Upper lobe of left lung (tissue), 6 donors: ENCODE results near the gene TTF1. TPM values are rescaled to one million over a fixed set of nuclear protein-coding genes. Genes with fewer than 3 reads are reported as not detected.
A peak's percentile ranks its signal among the peaks of the same experiment; 100 is the strongest.

ENCODE experiments used
- ATAC-seq, 2 donors: fragments of 200-7000 bp; cut with Tn5 transposase; one replicate each; pipeline ENCODE4 v1.9.1; 2022; ENCODE audit warnings: mild to moderate bottlenecking in 2 of 2, moderate library complexity in 2 of 2; ENCODE audit not compliant: low FRiP score in 2 of 2
- DNase-seq, 2 donors: peaks; one replicate each; pipeline ENCODE4 v3.0.0-alpha.2; 2019 to 2020
- H3K27ac ChIP-seq, 4 donors: fragments of 200-600 bp; sonication (generic); one replicate each; pipeline ENCODE4 v1.5.1; 2016 to 2019
- H3K27me3 ChIP-seq, 4 donors: fragments of 200-600 bp; sonication (generic); one replicate each; pipeline ENCODE4 v1.5.1; 2017 to 2019
- H3K36me3 ChIP-seq, 4 donors: fragments of 200-600 bp; sonication (generic); one replicate each; pipeline ENCODE4 v1.5.1; 2016 to 2019
- H3K4me1 ChIP-seq, 4 donors: fragments of 200-600 bp; sonication (generic); one replicate each; pipeline ENCODE4 v1.5.1; 2018 to 2019
- H3K4me3 ChIP-seq, 4 donors: fragments of 200-600 bp; sonication (generic); one replicate each; pipeline ENCODE4 v1.5.1; 2017 to 2019; ENCODE audit warnings: mild to moderate bottlenecking in 2 of 4, moderate library complexity in 1 of 4
- H3K9me3 ChIP-seq, 4 donors: fragments of 200-600 bp; sonication (generic); one replicate each; pipeline ENCODE4 v1.5.1; 2018 to 2019
- EP300 ChIP-seq, 4 donors: sonication (generic); formaldehyde crosslinking; IDR thresholded peaks; one replicate each; pipeline ENCODE4 v1.5.1; 2017; ENCODE audit warnings: antibody characterized with exemption in 4 of 4, control low read depth in 2 of 4
- POLR2A ChIP-seq, 4 donors: fragments of 450-650 bp; IDR thresholded peaks; one replicate each; pipeline ENCODE4 v1.5.1; 2016 to 2017; ENCODE audit warnings: antibody characterized with exemption in 4 of 4, mild to moderate bottlenecking in 2 of 4
- POLR2AphosphoS5 ChIP-seq, 2 donors: sonication (generic); formaldehyde crosslinking; IDR thresholded peaks; one replicate each; pipeline ENCODE4 v1.5.1; 2017; ENCODE audit warnings: antibody characterized with exemption in 2 of 2
- WGBS, 2 donors: methylation state at CpG; one replicate each; pipeline ENCODE4 v1.1.5; 2017 to 2018; 5-methylcytosine and 5-hydroxymethylcytosine counted together
- total RNA-seq, 6 donors: library from RNA; depleted of rRNA in 4 of 6; stranded (reverse); fragments of >200 nt in 4 of 6; gene quantifications; one replicate each; pipeline versions ENCODE4 v1.1.0 to v1.2.1, GENCODE V29; 2016 to 2021
- TF ChIP-seq, protein P1 (sequence below), 6 experiments: fragments of 450-650 bp in 4 of 6; fragments of 200-600 bp in 2 of 6; sonication (generic) in 2 of 6; IDR thresholded peaks; one replicate each; pipeline ENCODE4 v1.5.1; 2016 to 2019; ENCODE audit warnings: antibody characterized with exemption in 6 of 6
- donor health status: DM: no; HTN: no; CAD: no; lungs with moderate emphysema.
- donor health status: DM: no; HTN: yes; CAD: no; lungs with severe emphysema.

Gene TTF1
- total RNA-seq, 6 donors from 2014 or later, result 7.7 to 16.9 (median 12.3) TPM

DNA sequence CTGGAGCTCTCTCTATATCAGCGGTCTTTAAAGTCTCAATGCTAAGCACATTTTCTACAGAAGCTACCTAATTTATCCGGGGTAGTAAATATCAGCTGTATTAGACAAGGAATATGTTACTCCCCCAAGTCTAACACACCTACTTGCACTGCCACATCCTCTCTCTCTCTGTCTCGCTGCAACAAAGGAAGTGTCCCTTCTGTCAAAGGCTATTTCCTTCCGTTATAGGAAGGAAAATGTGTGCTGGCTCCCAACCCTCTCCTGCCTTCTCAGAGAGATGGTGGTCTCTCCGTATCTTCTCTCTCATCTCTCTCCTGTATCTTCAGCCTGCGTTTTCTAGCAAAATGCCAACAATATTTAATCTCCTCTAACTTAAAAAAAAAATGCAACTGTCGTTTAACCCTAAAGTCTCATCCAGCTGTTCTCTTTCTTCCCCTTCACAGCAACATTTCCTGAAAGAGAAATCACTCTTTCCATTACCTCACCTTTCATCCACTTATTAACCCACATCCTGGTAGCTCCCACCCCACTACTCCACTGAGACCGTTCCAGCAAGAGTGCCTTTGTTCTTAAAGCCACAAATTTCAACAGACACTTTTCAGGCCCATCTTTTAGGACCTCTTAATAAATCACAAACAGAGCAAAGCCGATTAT, 2.3 kb downstream of the TTF1 start:
- WGBS, 2 donors, result 43 to 45% methylated on average over 9 of the region's 9 CpGs
- ATAC-seq, result no peak

DNA sequence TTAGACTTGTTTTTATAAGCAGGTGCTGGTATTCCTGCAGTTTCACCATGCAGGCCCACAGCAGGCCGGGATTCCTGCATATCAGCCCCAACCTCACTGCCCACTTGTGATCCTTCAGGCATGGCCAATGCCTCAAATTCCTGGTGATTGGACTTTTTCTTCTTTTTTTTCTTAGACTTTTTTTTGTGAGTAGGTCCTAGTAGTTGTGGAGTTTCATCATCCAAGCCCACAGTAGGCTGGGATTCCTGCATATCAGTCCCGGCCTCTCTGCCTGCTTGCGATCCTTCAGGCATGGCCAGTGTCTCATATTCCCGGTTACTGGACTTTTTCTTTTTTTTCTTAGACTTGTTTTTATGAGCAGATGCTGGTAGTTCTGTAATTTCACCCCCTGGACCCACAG, 4.8 kb downstream of the TTF1 start:
- 93 to 95% methylated on average over 4 of the region's 4 CpGs for WGBS, 2 donors
- Histone ChIP-seq H3K4me1 (peaks cover 15 to 26% (median 18%) of the 10 kb centered on the region in 4 donors), H3K4me3 (no peak overlapping the region), H3K36me3 (peaks cover 20 to 64% (median 41%) of the 10 kb centered on the region in 4 donors), H3K9me3 (no peaks in the 10 kb centered on the region), H3K27ac (no peak overlapping the region), H3K27me3 (no peaks in the 10 kb centered on the region)
- TF ChIP-seq EP300 (IDR thresholded peaks at IDR 0.05) (no peak), POLR2AphosphoS5 (IDR thresholded peaks at IDR 0.05) (no peak), POLR2A (IDR thresholded peaks at IDR 0.05) (no peak)
- TF ChIP-seq, protein P1, sequence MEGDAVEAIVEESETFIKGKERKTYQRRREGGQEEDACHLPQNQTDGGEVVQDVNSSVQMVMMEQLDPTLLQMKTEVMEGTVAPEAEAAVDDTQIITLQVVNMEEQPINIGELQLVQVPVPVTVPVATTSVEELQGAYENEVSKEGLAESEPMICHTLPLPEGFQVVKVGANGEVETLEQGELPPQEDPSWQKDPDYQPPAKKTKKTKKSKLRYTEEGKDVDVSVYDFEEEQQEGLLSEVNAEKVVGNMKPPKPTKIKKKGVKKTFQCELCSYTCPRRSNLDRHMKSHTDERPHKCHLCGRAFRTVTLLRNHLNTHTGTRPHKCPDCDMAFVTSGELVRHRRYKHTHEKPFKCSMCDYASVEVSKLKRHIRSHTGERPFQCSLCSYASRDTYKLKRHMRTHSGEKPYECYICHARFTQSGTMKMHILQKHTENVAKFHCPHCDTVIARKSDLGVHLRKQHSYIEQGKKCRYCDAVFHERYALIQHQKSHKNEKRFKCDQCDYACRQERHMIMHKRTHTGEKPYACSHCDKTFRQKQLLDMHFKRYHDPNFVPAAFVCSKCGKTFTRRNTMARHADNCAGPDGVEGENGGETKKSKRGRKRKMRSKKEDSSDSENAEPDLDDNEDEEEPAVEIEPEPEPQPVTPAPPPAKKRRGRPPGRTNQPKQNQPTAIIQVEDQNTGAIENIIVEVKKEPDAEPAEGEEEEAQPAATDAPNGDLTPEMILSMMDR (IDR thresholded peaks at IDR 0.05), result no peak
- no peak for DNase-seq
- ATAC-seq, result no peak

More for the DNA sequence above, 2.3 kb downstream of the TTF1 start:
- DNase-seq, result no peak
- peaks cover 19 to 34% (median 22%) of the 10 kb centered on the region in 4 donors for H3K4me1 ChIP-seq
- H3K27me3 ChIP-seq, result no peaks in the 10 kb centered on the region
- no peak overlapping the region for H3K4me3 ChIP-seq
- no peak overlapping the region for H3K27ac ChIP-seq
- no peak for TF ChIP-seq EP300 (IDR thresholded peaks at IDR 0.05)
- TF ChIP-seq, protein P1 (IDR thresholded peaks at IDR 0.05), result no peak
- TF ChIP-seq POLR2AphosphoS5 (IDR thresholded peaks at IDR 0.05), result no peak
- no peak for TF ChIP-seq POLR2A (IDR thresholded peaks at IDR 0.05)
- H3K9me3 ChIP-seq, result no peaks in the 10 kb centered on the region
- H3K36me3 ChIP-seq, result peaks cover 4 to 38% (median 21%) of the 10 kb centered on the region in 4 donors

DNA sequence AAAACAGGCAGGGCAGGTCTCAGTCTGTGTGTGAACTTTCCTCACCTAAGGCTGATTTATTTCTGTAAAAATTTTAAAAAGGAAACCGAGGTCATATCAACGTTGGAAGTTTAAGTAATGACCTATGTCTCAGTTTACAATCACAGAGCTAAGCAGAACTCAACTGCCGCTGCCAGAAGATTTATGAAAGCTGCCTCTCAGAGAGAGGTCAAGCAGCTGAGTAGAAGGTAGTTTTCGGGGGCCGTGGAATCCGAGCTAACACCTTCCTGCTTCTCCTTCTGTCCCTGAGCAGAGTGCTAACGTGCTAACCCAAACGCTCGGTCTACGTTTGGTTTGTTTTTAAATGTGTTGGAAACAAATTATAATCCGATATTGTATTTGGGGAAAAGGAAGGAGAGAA, 11.1 kb downstream of the TTF1 start:
- no peak for DNase-seq
- no peak for TF ChIP-seq POLR2AphosphoS5 (IDR thresholded peaks at IDR 0.05)
- Histone ChIP-seq H3K27me3 (no peaks in the 10 kb centered on the region), H3K9me3 (no peaks in the 10 kb centered on the region), H3K36me3 (peaks cover 36 to 97% (median 80%) of the 10 kb centered on the region in 4 donors), H3K4me3 (no peak overlapping the region), H3K4me1 (no peaks in the 10 kb centered on the region), H3K27ac (no peak overlapping the region)
- no peak for ATAC-seq
- WGBS, 2 donors, result 91 to 92% methylated on average over 11 of the region's 11 CpGs

DNA sequence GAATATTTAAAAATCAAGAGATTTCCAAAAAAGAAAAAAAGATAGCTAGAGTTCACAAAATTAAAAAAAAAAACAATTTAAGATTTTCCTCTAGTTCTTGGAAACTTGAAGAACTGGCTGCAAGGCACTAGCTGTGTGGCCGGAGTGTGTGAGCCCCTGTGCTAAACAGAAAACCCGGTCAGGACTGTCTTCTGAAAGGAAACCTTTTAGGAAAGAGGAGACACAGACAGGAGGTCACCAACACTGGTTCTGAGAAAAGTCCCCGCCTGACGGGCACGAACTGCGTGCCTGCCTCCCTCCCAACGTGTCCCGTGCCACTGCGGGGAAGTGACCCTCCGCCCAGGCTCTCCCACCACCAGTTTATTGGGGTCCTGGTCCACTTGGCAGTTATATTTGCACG, 15.2 kb downstream of the TTF1 start:
- no peak overlapping the region for H3K4me3 ChIP-seq
- peaks cover 42 to 97% (median 85%) of the 10 kb centered on the region in 4 donors for H3K36me3 ChIP-seq
- ATAC-seq (no peak), DNase-seq (peak in 1 of 2 donors; percentile 49)
- no peaks in the 10 kb centered on the region for H3K9me3 ChIP-seq
- 91 to 95% methylated on average over 11 of the region's 11 CpGs for WGBS, 2 donors
- H3K4me1 ChIP-seq, result no peaks in the 10 kb centered on the region
- H3K27me3 ChIP-seq, result no peaks in the 10 kb centered on the region
- TF ChIP-seq EP300 (IDR thresholded peaks at IDR 0.05) (no peak), POLR2A (IDR thresholded peaks at IDR 0.05) (no peak), POLR2AphosphoS5 (IDR thresholded peaks at IDR 0.05) (no peak)
- TF ChIP-seq, protein P1 (IDR thresholded peaks at IDR 0.05), result no peak
- H3K27ac ChIP-seq, result no peak overlapping the region

DNA sequence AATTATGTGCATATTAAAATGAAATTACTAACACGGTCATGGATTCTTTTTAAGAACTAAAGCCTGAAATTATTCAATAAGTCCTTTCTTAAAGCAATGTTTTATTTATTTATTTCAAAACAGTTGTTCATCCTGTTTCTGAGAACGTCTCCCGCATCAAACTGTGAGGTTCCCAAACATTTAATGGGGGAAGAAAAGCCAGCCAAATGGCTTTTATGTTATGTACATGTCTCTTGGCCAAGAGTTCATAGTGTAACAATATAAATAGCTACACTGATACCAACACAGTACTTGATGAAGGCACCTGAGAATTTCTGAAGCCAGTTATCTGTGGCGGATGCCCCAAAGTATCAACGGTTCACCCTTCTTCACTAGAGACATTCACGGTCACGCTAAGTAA, 15.7 kb downstream of the TTF1 start:
- Histone ChIP-seq H3K36me3 (peaks cover 47 to 97% (median 84%) of the 10 kb centered on the region in 4 donors), H3K27ac (no peak overlapping the region), H3K4me1 (no peaks in the 10 kb centered on the region), H3K4me3 (no peak overlapping the region), H3K9me3 (no peaks in the 10 kb centered on the region), H3K27me3 (no peaks in the 10 kb centered on the region)
- ATAC-seq (no peak), DNase-seq (no peak)
- WGBS, 2 donors, result 76% methylated on average over 7 of the region's 7 CpGs
- TF ChIP-seq, protein P1 (IDR thresholded peaks at IDR 0.05), result no peak
- TF ChIP-seq POLR2A (IDR thresholded peaks at IDR 0.05) (no peak), EP300 (IDR thresholded peaks at IDR 0.05) (no peak), POLR2AphosphoS5 (IDR thresholded peaks at IDR 0.05) (no peak)
